Liver (tissue), 9 donors: ENCODE data around the gene TREH. TPM values are rescaled to one million over a fixed set of nuclear protein-coding genes. Genes with fewer than 3 reads are reported as not detected.

Experiments
- DNase-seq: peaks from one replicate; pipeline ENCODE4 v3.0.0-alpha.2; 2017; ENCODE audit warnings: low spot score
- H3K27ac ChIP-seq, 2 donors: one replicate each; pipeline ENCODE4 v1.7.0; 2013; ENCODE audit warnings: inconsistent platforms in 2 of 2, low read length in 2 of 2, control low read depth in 1 of 2, low read depth in 1 of 2, mild to moderate bottlenecking in 1 of 2
- H3K27me3 ChIP-seq, 4 donors: one replicate each; pipeline versions ENCODE4 v1.6.1 to v1.7.0; 2013; ENCODE audit warnings: low read length in 3 of 4, inconsistent platforms in 1 of 4, mild to moderate bottlenecking in 1 of 4, moderate library complexity in 1 of 4; ENCODE audit not compliant: control insufficient read depth in 4 of 4, insufficient read depth in 4 of 4
- H3K36me3 ChIP-seq, 4 donors: one replicate each; pipeline versions ENCODE4 v1.6.1 to v1.7.0; 2013; ENCODE audit warnings: low read length in 3 of 4, mild to moderate bottlenecking in 3 of 4, low read depth in 1 of 4, moderate library complexity in 1 of 4; ENCODE audit not compliant: control insufficient read depth in 4 of 4, insufficient read depth in 3 of 4
- H3K4me1 ChIP-seq, 4 donors: one replicate each; pipeline versions ENCODE4 v1.6.1 to v1.7.0; 2013; ENCODE audit warnings: low read length in 3 of 4, mild to moderate bottlenecking in 3 of 4, moderate library complexity in 1 of 4; ENCODE audit not compliant: control insufficient read depth in 4 of 4, insufficient read depth in 4 of 4
- H3K4me3 ChIP-seq, 3 donors: one replicate each; pipeline versions ENCODE4 v1.6.1 to v1.7.0; 2013; ENCODE audit warnings: low read length in 3 of 3, control low read depth in 1 of 3, low read depth in 1 of 3, mild to moderate bottlenecking in 1 of 3
- H3K9ac ChIP-seq, 2 donors: one replicate each; pipeline ENCODE4 v1.7.0; 2013; ENCODE audit warnings: low read length in 2 of 2, mild to moderate bottlenecking in 2 of 2, moderate library complexity in 2 of 2, control low read depth in 1 of 2, low read depth in 1 of 2
- H3K9me3 ChIP-seq, 4 donors: one replicate each; pipeline versions ENCODE4 v1.6.1 to v1.7.0; 2013; ENCODE audit warnings: low read length in 3 of 4; ENCODE audit not compliant: control insufficient read depth in 4 of 4
- EGR1 ChIP-seq, 2 donors: IDR thresholded peaks; 2 replicates each; pipeline ENCODE4 v1.6.1; 2016 to 2018; ENCODE audit warnings: antibody characterized with exemption in 2 of 2, low read depth in 2 of 2
- FOXA1 ChIP-seq: IDR thresholded peaks from 2 replicates; pipeline ENCODE4 v1.6.1; 2016; ENCODE audit warnings: antibody characterized with exemption
- FOXA2 ChIP-seq: IDR thresholded peaks from 2 replicates; pipeline ENCODE4 v1.6.1; 2016; ENCODE audit warnings: antibody characterized with exemption
- GABPA ChIP-seq, 2 donors: IDR thresholded peaks in 1 of 2; conservative IDR thresholded peaks in 1 of 2; 2 replicates each; pipeline ENCODE4 v1.6.1; 2016; ENCODE audit warnings: antibody characterized with exemption in 2 of 2, mild to moderate bottlenecking in 1 of 2, moderate library complexity in 1 of 2
- HNF4A ChIP-seq, 2 donors: conservative IDR thresholded peaks; 2 replicates each; pipeline ENCODE4 v1.6.1; 2016; ENCODE audit warnings: antibody characterized with exemption in 2 of 2, mild to moderate bottlenecking in 2 of 2
- HNF4G ChIP-seq: IDR thresholded peaks from 2 replicates; pipeline ENCODE4 v1.6.1; 2016; ENCODE audit warnings: antibody characterized with exemption
- JUND ChIP-seq, 2 donors: IDR thresholded peaks; 2 replicates each; pipeline ENCODE4 v1.6.1; 2016; ENCODE audit warnings: antibody characterized with exemption in 2 of 2
- MAX ChIP-seq: IDR thresholded peaks from 2 replicates; pipeline ENCODE4 v1.6.1; 2016; ENCODE audit warnings: antibody characterized with exemption
- NR2F2 ChIP-seq: IDR thresholded peaks from 2 replicates; pipeline ENCODE4 v1.6.1; 2016; ENCODE audit warnings: antibody characterized with exemption
- RAD21 ChIP-seq, 2 donors: IDR thresholded peaks; 2 replicates each; pipeline ENCODE4 v1.6.1; 2016; ENCODE audit warnings: antibody characterized with exemption in 2 of 2, mild to moderate bottlenecking in 2 of 2
- REST ChIP-seq: IDR thresholded peaks from 2 replicates; pipeline ENCODE4 v1.6.1; 2016; ENCODE audit warnings: antibody characterized with exemption, mild to moderate bottlenecking
- RXRA ChIP-seq, 2 donors: IDR thresholded peaks; 2 replicates each; pipeline ENCODE4 v1.6.1; 2017 to 2018; ENCODE audit warnings: antibody characterized with exemption in 2 of 2, mild to moderate bottlenecking in 1 of 2
- SP1 ChIP-seq: IDR thresholded peaks from 2 replicates; pipeline ENCODE4 v1.6.1; 2018; ENCODE audit warnings: antibody characterized with exemption, mild to moderate bottlenecking
- TAF1 ChIP-seq: conservative IDR thresholded peaks from 2 replicates; pipeline ENCODE4 v1.6.1; 2016; ENCODE audit warnings: antibody characterized with exemption, mild to moderate bottlenecking
- YY1 ChIP-seq: IDR thresholded peaks from 2 replicates; pipeline ENCODE4 v1.6.1; 2016; ENCODE audit warnings: antibody characterized with exemption, mild to moderate bottlenecking
- WGBS: extraction: QIAGEN DNeasy Blood & Tissue Kit; methylation state at CpG from one replicate; pipeline ENCODE4 v1.1.7; 2013; 5-methylcytosine and 5-hydroxymethylcytosine counted together
- polyA plus RNA-seq, 2 donors: library from polyadenylated mRNA; stranded (reverse) in 1 of 2; unstranded in 1 of 2; fragments of 200-250 nt in 1 of 2; fragments of >200 nt in 1 of 2; fragmentation: Nextera tagmentation in 1 of 2; extraction: Ambion mirVana in 1 of 2; gene quantifications; one replicate each; pipeline versions ENCODE4 v1.2.1 to v1.2.3, GENCODE V29; 2013 to 2015
- total RNA-seq, 2 donors: library from RNA; depleted of rRNA; stranded (reverse); fragments of >200 nt; gene quantifications; one replicate each; pipeline ENCODE4 v1.2.3, GENCODE V29; 2014
- TF ChIP-seq, protein P1 (sequence below): IDR thresholded peaks from 2 replicates; pipeline ENCODE4 v1.6.1; 2016; ENCODE audit warnings: antibody characterized with exemption
- TF ChIP-seq, protein P2 (sequence below): fragments of 150-350 bp; IDR thresholded peaks from 2 replicates; pipeline ENCODE4 v1.5.1; 2017; ENCODE audit warnings: improper control_type of control experiment, low read depth, low read length; ENCODE audit not compliant: missing input control
- TF ChIP-seq, protein P3 (sequence below): IDR thresholded peaks from 2 replicates; pipeline ENCODE4 v1.6.1; 2016; ENCODE audit warnings: antibody characterized with exemption
- donor health status: healthy.
- donor health status: healthy.
- donor health status: healthy.
- donor health status: healthy.
- donor health status: healthy.

Gene TREH
- total and polyA plus RNA-seq, 4 donors, result 0.50 to 1.2 (median 0.84) TPM; not detected in 1

DNA sequence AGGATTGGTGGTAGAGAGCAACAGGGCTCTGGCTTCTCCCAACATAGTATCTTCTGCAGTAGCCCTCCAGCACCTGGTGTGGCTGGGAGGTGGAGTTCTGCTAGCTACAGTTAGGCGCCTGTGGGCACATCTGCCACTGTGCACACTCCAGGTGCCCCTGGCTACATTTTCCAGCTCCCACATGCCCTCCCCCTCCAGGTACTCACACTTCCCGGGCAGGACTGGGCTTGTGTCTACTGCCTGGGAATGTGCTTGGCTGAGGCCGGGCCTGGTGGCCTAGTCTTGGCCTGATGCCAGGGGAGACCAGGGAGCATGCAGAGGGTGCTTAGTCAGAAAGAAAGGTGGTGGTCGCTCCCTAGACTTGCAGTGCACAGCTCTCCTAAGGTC is 56.2 kb downstream of the TREH start:
- peaks cover 0 to 3% (median 0%) of the 10 kb centered on the region in 4 donors for H3K36me3 ChIP-seq
- no peak overlapping the region for H3K9ac ChIP-seq
- no peak overlapping the region for H3K27ac ChIP-seq
- H3K9me3 ChIP-seq, result no peaks in the 10 kb centered on the region
- 83% methylated on average over 4 of the region's 4 CpGs for WGBS
- H3K27me3 ChIP-seq, result peaks cover 0 to 8% (median under 1%) of the 10 kb centered on the region in 4 donors
- DNase-seq, result no peak
- TF ChIP-seq, protein P1, sequence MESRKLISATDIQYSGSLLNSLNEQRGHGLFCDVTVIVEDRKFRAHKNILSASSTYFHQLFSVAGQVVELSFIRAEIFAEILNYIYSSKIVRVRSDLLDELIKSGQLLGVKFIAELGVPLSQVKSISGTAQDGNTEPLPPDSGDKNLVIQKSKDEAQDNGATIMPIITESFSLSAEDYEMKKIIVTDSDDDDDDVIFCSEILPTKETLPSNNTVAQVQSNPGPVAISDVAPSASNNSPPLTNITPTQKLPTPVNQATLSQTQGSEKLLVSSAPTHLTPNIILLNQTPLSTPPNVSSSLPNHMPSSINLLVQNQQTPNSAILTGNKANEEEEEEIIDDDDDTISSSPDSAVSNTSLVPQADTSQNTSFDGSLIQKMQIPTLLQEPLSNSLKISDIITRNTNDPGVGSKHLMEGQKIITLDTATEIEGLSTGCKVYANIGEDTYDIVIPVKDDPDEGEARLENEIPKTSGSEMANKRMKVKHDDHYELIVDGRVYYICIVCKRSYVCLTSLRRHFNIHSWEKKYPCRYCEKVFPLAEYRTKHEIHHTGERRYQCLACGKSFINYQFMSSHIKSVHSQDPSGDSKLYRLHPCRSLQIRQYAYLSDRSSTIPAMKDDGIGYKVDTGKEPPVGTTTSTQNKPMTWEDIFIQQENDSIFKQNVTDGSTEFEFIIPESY, result no peak
- TF ChIP-seq YY1, result no peak
- TF ChIP-seq REST, result no peak
- TF ChIP-seq JUND (IDR thresholded peaks at IDR 0.05), result no peak
- no peak for TF ChIP-seq FOXA2
- no peak overlapping the region for H3K4me3 ChIP-seq
- H3K4me1 ChIP-seq, result peaks cover 0 to 26% (median 0%) of the 10 kb centered on the region in 4 donors

DNA sequence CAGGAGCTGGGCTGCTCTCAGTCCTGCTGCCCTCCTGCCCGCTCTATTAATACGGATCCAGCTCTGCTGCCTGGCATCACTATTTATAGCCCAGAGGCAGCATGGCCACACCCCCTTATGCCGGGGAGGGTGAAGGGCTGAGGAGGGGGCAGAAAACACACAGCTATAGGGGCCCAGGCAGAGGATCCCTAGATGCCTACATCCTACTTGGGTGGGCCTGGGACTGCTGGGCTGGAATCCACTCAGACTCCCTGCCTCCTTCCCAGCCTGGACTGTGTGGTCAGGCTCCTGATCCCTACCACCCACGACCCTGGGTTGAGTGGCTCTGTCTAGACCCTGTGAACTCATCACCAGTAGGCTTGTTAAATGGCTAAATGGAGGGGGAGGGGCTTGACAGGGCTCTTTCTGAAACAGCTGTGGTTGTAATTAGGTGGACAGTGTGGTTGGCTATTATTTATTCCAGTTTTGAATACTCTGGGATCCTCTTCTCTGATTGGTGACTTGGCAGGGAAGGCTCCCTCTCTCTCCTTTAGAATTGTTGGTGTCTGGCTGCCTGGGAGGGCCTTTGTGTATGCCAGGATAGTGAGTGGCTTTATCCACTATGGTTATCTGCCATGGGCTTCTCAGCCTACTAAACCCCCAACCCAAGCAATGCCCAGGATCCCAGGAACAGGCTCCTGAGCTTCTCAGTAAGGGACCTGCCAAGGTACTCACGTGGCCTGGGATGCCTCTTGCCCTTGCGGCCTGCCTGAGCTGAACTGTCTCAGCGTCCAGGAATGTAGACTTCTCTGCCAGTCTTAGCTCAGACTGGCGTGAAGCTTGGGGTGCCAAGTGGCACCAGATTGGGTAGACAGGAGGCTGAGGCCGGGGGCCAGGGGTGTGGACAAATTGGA is 56.8 kb downstream of the TREH start:
- peaks cover 0 to 26% (median 0%) of the 10 kb centered on the region in 4 donors for H3K4me1 ChIP-seq
- no peak overlapping the region for H3K4me3 ChIP-seq
- H3K9me3 ChIP-seq, result no peaks in the 10 kb centered on the region
- TF ChIP-seq YY1 (no peak), FOXA1 (no peak), MAX (no peak), EGR1 (IDR thresholded peaks at IDR 0.05; ENCODE audit: low read depth in 2 of 2) (no peak), FOXA2 (no peak), HNF4G (no peak), SP1 (no peak), HNF4A (conservative IDR thresholded peaks at IDR 0.05) (no peak), TAF1 (no peak), GABPA (IDR thresholded peaks at IDR 0.05 in 1 of 2, conservative IDR thresholded peaks at IDR 0.05 in 1 of 2) (no peak), NR2F2 (no peak), RAD21 (IDR thresholded peaks at IDR 0.05) (no peak), RXRA (IDR thresholded peaks at IDR 0.05) (no peak), JUND (IDR thresholded peaks at IDR 0.05) (no peak)
- TF ChIP-seq, protein P2, sequence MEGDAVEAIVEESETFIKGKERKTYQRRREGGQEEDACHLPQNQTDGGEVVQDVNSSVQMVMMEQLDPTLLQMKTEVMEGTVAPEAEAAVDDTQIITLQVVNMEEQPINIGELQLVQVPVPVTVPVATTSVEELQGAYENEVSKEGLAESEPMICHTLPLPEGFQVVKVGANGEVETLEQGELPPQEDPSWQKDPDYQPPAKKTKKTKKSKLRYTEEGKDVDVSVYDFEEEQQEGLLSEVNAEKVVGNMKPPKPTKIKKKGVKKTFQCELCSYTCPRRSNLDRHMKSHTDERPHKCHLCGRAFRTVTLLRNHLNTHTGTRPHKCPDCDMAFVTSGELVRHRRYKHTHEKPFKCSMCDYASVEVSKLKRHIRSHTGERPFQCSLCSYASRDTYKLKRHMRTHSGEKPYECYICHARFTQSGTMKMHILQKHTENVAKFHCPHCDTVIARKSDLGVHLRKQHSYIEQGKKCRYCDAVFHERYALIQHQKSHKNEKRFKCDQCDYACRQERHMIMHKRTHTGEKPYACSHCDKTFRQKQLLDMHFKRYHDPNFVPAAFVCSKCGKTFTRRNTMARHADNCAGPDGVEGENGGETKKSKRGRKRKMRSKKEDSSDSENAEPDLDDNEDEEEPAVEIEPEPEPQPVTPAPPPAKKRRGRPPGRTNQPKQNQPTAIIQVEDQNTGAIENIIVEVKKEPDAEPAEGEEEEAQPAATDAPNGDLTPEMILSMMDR, result no peak
- TF ChIP-seq, protein P1, result no peak
- TF ChIP-seq, protein P3, sequence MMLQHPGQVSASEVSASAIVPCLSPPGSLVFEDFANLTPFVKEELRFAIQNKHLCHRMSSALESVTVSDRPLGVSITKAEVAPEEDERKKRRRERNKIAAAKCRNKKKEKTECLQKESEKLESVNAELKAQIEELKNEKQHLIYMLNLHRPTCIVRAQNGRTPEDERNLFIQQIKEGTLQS, result no peak
- peaks cover 0 to 3% (median 0%) of the 10 kb centered on the region in 4 donors for H3K36me3 ChIP-seq
- H3K9ac ChIP-seq, result no peak overlapping the region
- DNase-seq, result no peak
- H3K27me3 ChIP-seq, result peaks cover 0 to 8% (median under 1%) of the 10 kb centered on the region in 4 donors
- no peak overlapping the region for H3K27ac ChIP-seq
- WGBS, result 69% methylated on average over 9 of the region's 9 CpGs
